Esophagus squamous epithelium (tissue), 4 donors: Measurements from ENCODE around the gene GCDH.
A peak's percentile ranks its signal among the peaks of the same experiment; 100 is the strongest.

ENCODE experiments used
- CTCF ChIP-seq, 6 experiments: fragments of 450-650 bp in 4 of 6; fragments of 200-600 bp in 2 of 6; sonication (generic) in 2 of 6; IDR thresholded peaks; one replicate each; pipeline ENCODE4 v1.5.1; 2016 to 2019; ENCODE audit warnings: antibody characterized with exemption in 6 of 6, mild to moderate bottlenecking in 4 of 6, moderate library complexity in 4 of 6
- POLR2A ChIP-seq, 4 donors: fragments of 450-650 bp; IDR thresholded peaks; one replicate each; pipeline ENCODE4 v1.6.1; 2017; ENCODE audit warnings: antibody characterized with exemption in 4 of 4, mild to moderate bottlenecking in 4 of 4, moderate library complexity in 3 of 4

GRCh38 chr19:12881172-12881808 lies 9.7 kb upstream of the GCDH start, which contains the start of gene DNASE2:
- peak in 1 of 6 experiments; percentile 9 for TF ChIP-seq CTCF (IDR thresholded peaks at IDR 0.05)
- TF ChIP-seq POLR2A (IDR thresholded peaks at IDR 0.05) = peak in 3 of 4 donors; percentile 61 to 93 (median 83)
